K562 (cell line): Measurements from ENCODE around the gene GMDS.

Experiments
- ELF1 ChIP-seq: fragments of 200-800 bp; sonication (Bioruptor generic); IDR thresholded peaks from 2 replicates; pipeline ENCODE4 v1.6.1; 2016; ENCODE audit warnings: missing genetic modification characterization, missing compliant biosample characterization
- HNRNPH1 ChIP-seq: fragments of 200-400 bp; formaldehyde crosslinking; optimal IDR thresholded peaks from 2 replicates; pipeline ENCODE3; 2017; ENCODE audit warnings: low read depth, mild to moderate bottlenecking, low read length, moderate library complexity
- SMARCA5 ChIP-seq: fragments of 450-650 bp; IDR thresholded peaks from 2 replicates; pipeline ENCODE4 v1.6.1; 2016

- TF ChIP-seq HNRNPH1 (no peak), ELF1 (tag) (no peak), SMARCA5 (no peak)
Measured at GRCh38 chr6:2220154-2220553, 25.3 kb downstream of the GMDS start.
